ENCODE data around the gene PADI6.

PADI6 gene

DNA sequence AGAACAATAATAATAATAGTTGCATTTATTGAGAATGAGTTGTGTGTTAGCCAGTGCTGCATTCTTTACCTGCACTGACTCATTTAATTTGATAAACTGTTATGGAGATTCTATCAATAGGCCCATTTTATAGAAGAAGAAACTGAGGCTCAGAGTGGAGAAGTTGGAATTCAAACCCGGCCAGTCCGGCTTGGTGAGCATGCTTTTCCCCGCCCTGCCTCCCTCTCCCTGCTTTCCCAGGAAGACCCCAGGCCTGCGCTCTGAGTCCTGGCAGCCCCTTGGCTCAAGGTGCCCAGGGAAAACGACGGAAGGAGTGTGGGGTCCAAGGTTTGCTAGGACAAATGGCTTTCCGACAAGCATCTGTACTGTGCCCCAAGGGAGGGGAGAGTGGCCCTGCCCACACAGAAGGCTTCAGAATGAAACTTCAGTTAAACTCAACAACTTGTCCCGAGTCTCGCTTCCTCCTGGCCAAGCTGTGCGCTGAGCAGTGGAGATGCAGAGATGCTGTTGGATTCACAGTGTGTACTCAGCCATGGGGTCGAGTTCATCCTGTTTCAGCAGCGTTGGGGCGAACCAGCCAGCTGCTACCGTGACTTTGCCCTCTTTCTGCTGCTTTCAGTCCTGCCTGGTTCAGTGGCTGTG is 23.3 kb upstream of the PADI6 start:
- no peak overlapping the region for H3K4me3 ChIP-seq (ENCODE audit: low read depth, low read length)
- DNase-seq (ENCODE audit: low read depth), result peak; percentile 77
- TF ChIP-seq CTCF (IDR thresholded peaks at IDR 0.05; ENCODE audit: insufficient read depth, low read depth, low read length, missing control alignments), result no peak

DNA sequence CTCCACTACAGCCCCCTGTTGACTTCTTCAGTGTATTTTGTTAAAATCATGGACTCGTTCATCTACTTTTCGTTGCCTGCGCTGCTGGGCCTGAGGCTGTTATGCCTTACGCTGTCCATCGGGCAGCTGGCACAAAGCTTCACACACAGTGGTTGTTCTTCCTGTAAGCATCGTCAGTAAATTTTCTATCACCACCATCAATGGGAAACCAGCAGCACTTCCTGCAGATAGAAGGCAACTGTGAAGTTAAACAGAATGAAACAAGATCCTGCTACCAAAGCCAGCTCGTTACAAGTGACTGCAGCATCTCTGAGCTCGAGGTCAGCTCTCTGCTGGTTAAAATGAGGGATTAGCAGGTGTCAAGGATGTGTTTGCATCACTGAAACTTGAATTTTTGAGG is 21.9 kb upstream of the PADI6 start:
- TF ChIP-seq CTCF (IDR thresholded peaks at IDR 0.05; ENCODE audit: insufficient read depth, low read depth, low read length, missing control alignments), result no peak
- H3K4me3 ChIP-seq (ENCODE audit: low read depth, low read length), result no peak overlapping the region
- DNase-seq (ENCODE audit: low read depth), result no peak

GRCh38 chr1:17350928-17351446 is 21.0 kb upstream of the PADI6 start:
- TF ChIP-seq CTCF (IDR thresholded peaks at IDR 0.05; ENCODE audit: insufficient read depth, low read depth, low read length, missing control alignments), result no peak
- no peak overlapping the region for H3K4me3 ChIP-seq (ENCODE audit: low read depth, low read length)
- no peak for DNase-seq (ENCODE audit: low read depth)

DNA sequence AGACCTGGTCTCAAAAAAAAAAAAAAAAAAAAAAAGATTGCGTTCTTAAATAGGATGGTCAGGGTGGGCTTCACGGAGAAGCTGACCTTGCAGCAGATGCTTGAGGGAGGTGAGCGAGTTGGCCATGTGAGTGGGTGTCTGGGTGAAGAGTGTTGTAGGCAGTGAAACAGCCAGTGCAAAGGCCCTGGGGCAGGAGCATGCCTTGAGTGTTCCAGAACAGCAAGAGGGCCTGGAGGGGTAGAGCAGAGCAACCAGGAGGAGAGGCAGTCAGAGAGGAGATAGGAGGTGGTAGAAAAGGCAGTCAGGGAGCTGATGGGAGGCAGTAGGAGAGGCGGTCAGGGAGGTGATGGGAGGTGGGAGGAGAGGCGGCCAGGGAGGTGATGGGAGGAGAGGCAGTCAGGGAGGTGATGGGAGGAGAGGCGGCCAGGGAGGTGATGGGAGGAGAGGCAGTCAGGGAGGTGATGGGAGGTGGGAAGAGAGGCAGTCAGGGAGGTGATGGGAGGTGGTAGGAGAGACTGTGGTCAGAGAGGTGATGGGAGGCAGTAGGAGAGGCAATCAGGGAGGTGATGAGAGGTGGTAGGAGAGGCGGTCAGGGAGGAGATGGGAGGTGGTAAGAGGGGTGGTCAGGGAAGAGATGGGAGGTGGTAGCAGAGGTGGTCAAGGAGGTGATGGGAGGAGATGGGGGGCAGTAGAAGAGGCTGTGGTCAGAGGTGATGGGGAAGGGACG is 20.2 kb upstream of the PADI6 start:
- no peak for TF ChIP-seq CTCF (IDR thresholded peaks at IDR 0.05; ENCODE audit: insufficient read depth, low read depth, low read length, missing control alignments)
- no peak for DNase-seq (ENCODE audit: low read depth)
- H3K4me3 ChIP-seq (ENCODE audit: low read depth, low read length), result no peak overlapping the region

- no peak for TF ChIP-seq CTCF (IDR thresholded peaks at IDR 0.05; ENCODE audit: insufficient read depth, low read depth, low read length, missing control alignments)
- DNase-seq (ENCODE audit: low read depth), result no peak
Observed at GRCh38 chr1:17352419-17352909, 19.5 kb upstream of the PADI6 start.

DNA sequence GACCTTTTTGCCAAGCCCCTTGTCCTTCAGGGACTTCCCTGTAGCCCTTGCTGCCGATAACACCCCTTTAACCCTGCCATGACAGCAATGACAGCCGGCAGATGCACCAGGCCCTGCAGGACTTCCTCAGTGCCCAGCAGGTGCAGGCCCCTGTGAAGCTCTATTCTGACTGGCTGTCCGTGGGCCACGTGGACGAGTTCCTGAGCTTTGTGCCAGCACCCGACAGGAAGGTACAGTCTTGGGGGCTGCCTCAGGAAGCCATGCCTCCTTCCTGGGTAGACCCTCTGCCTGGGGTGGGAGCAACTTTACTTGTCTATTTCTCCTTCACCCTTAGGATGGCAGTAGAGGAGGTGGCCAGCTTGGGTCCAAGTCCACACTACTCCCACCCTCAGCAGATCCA is 16.1 kb upstream of the PADI6 start:
- DNase-seq (ENCODE audit: low read depth), result no peak
- no peak overlapping the region for H3K4me3 ChIP-seq (ENCODE audit: low read depth, low read length)
- TF ChIP-seq CTCF (IDR thresholded peaks at IDR 0.05; ENCODE audit: insufficient read depth, low read depth, low read length, missing control alignments), result no peak

More at GRCh38 chr1:17352419-17352909, 19.5 kb upstream of the PADI6 start:
- no peak overlapping the region for H3K4me3 ChIP-seq (ENCODE audit: low read depth, low read length)

Data from GM12865 (cell line).